OCI-LY3 (cell line): Measurements from ENCODE around the gene FN3K.
"Not testable (repeated sequence)": the region's sequence is repeated elsewhere in the genome, so short reads cannot be mapped to it uniquely, and the experiment has no call there.

ENCODE experiments used
- H2AFZ ChIP-seq: fragments of 200-600, 300-600 bp; shearing (Covaris generic); 2 replicates; pipeline ENCODE4 v1.6.0; 2014; ENCODE audit warnings: antibody characterized with exemption, low read depth, low read length
- H3K27ac ChIP-seq: fragments of 200-600, 300-600 bp; sonication (generic); 2 replicates; pipeline ENCODE4 v1.5.1; 2014; ENCODE audit warnings: mild to moderate bottlenecking, low read length, moderate library complexity, mixed read lengths
- H3K27me3 ChIP-seq: fragments of 200-600, 300-600 bp; sonication (generic); 2 replicates; pipeline ENCODE4 v1.6.1; 2014; ENCODE audit warnings: low read depth, low read length, mixed read lengths
- H3K36me3 ChIP-seq: fragments of 200-600, 300-600 bp; sonication (generic); replicated peaks from 2 replicates; pipeline ENCODE3; 2014; ENCODE audit warnings: low read depth, low read length, mixed read lengths
- H3K4me1 ChIP-seq: fragments of 300-600, 200-600 bp; sonication (generic); 2 replicates; pipeline ENCODE4 v1.6.1; 2014; ENCODE audit warnings: low read length, mixed read lengths
- H3K4me2 ChIP-seq: fragments of 200-600, 300-600 bp; sonication (generic); 2 replicates; pipeline ENCODE4 v1.6.1; 2014; ENCODE audit warnings: low read length, mixed read lengths
- H3K4me3 ChIP-seq: fragments of 300-600, 200-600 bp; sonication (generic); 2 replicates; pipeline ENCODE4 v1.5.1; 2014; ENCODE audit warnings: antibody characterized with exemption, mild to moderate bottlenecking, low read length, moderate library complexity
- H3K79me2 ChIP-seq: fragments of 300-600, 200-600 bp; shearing (Covaris generic); 2 replicates; pipeline ENCODE4 v1.6.1; 2014; ENCODE audit warnings: mild to moderate bottlenecking, low read length, mixed read lengths
- H3K9ac ChIP-seq: fragments of 300-600, 200-600 bp; shearing (Covaris generic); 2 replicates; pipeline ENCODE4 v1.6.0; 2014; ENCODE audit warnings: mild to moderate bottlenecking, low read length, moderate library complexity
- H3K9me3 ChIP-seq: fragments of 200-600, 300-600 bp; shearing (Covaris generic); 2 replicates; pipeline ENCODE4 v1.6.1; 2014; ENCODE audit warnings: low read length, mixed read lengths; ENCODE audit not compliant: insufficient read depth
- H4K20me1 ChIP-seq: fragments of 200-600, 300-600 bp; sonication (generic); 2 replicates; pipeline ENCODE4 v1.6.1; 2016; ENCODE audit warnings: low read length, mixed read lengths; ENCODE audit not compliant: insufficient read depth
- CTCF ChIP-seq: fragments of 200-600, 300-600 bp; sonication (generic); IDR thresholded peaks from 2 replicates; pipeline ENCODE4 v1.5.1; 2014; ENCODE audit warnings: antibody characterized with exemption, low read length, low read depth
- EZH2phosphoT487 ChIP-seq: fragments of 200-600 bp; shearing (Covaris generic); IDR thresholded peaks from 2 replicates; pipeline ENCODE4 v1.6.1; 2018; ENCODE audit warnings: antibody characterized with exemption, mixed run types, low read depth

Gene FN3K

GRCh38 chr17:82740906-82741759 lies 5.7 kb downstream of the FN3K start:
- Histone ChIP-seq H2AFZ (no peak overlapping the region), H3K36me3 (peaks cover 24% of the 10 kb centered on the region), H3K4me3 (no peak overlapping the region)

DNA sequence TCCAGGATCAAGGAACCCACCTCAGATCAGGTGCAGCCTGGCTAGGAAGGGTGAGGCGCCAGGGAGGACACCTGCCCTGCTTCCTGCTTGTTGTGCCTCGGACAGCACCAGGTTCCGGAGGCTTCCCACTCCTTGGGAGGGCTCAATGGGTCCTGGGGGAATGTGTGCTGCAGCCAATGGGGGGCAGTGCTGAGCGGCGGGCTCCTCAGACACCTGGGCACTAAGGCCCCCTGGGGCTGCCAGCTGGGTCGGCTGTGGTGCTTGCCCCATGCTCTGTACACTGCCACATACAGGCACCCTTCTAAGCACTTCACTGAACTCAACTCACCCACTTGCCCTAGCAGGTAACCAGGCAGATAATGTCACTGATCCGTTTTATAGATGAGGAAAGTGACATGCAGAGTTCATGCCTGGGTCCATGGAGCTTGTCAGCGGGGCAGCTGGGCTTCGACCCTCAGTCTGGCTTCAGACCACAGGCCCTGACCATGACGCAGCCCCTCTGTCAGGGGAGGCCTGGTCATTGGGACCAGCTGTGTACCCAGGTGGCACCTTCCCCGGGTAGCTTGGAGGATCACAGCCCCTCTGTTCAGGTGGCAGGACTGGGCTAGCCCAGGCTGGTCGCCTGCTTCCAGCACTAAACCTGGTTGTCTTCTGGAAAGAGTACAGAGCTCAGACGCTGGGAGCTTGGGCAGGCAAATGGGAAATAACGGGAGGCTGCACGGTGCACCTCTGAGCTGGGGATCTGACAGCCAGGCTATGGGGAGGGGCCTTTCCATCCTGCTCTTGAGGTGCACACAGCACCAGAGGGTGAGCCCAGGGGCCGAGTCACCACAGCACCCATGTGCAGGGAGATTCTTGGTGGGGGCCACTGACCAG lies 8.2 kb downstream of the FN3K start:
- Histone ChIP-seq H3K27ac (no peak overlapping the region), H3K4me2 (no peak overlapping the region), H3K9ac (no peak overlapping the region), H2AFZ (no peak overlapping the region), H3K79me2 (no peaks in the 10 kb centered on the region), H3K4me3 (no peak overlapping the region), H4K20me1 (no peaks in the 10 kb centered on the region), H3K9me3 (peaks cover 5% of the 10 kb centered on the region; the same call in 1 of the 2 replicates), H3K36me3 (peaks cover 24% of the 10 kb centered on the region), H3K27me3 (no peaks in the 10 kb centered on the region), H3K4me1 (no peaks in the 10 kb centered on the region)
- peak; percentile 20; the same call in 1 of the 2 replicates for TF ChIP-seq CTCF
- no peak for TF ChIP-seq EZH2phosphoT487

More at GRCh38 chr17:82740906-82741759, 5.7 kb downstream of the FN3K start:
- Histone ChIP-seq H3K4me1 (no peaks in the 10 kb centered on the region), H3K4me2 (no peak overlapping the region), H4K20me1 (no peaks in the 10 kb centered on the region), H3K27ac (no peak overlapping the region), H3K9me3 (peaks cover 5% of the 10 kb centered on the region; the same call in 1 of the 2 replicates), H3K27me3 (no peaks in the 10 kb centered on the region), H3K79me2 (no peaks in the 10 kb centered on the region), H3K9ac (no peak overlapping the region)
- TF ChIP-seq CTCF (no peak), EZH2phosphoT487 (no peak)

GRCh38 chr17:82744736-82745135 lies 9.3 kb downstream of the FN3K start:
- not testable (repeated sequence) for H3K9ac ChIP-seq, H3K79me2 ChIP-seq, H3K27me3 ChIP-seq, H4K20me1 ChIP-seq, H3K9me3 ChIP-seq, H3K4me2 ChIP-seq, H3K4me3 ChIP-seq, H2AFZ ChIP-seq, H3K27ac ChIP-seq, H3K4me1 ChIP-seq
- peaks cover 24% of the 10 kb centered on the region for H3K36me3 ChIP-seq

DNA sequence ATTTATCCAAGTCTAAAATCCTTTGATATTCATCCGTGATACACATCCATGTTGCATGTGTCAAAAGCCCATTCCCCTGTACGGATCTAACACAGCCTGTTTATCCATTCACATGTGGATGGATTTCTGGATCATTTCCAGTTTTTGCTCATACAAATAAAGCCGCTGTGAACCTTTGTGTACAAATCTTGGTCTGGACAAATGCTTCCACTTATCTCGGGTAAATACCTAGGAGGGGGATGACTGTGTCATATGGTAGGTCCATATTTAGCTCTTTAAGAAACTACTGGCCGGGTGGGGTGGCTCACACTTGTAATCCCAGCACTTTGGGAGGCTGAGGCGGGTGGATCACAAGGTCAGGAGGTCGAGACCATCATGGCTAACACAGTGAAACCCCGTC lies 10.1 kb downstream of the FN3K start:
- no peak for TF ChIP-seq CTCF
- no peak for TF ChIP-seq EZH2phosphoT487
- H3K79me2 ChIP-seq, result no peaks in the 10 kb centered on the region
- no peaks in the 10 kb centered on the region for H3K27me3 ChIP-seq
- peaks cover 3% of the 10 kb centered on the region; the same call in 1 of the 2 replicates for H3K9me3 ChIP-seq
- no peaks in the 10 kb centered on the region for H3K4me1 ChIP-seq
- no peak overlapping the region for H3K27ac ChIP-seq
- no peak overlapping the region for H3K4me2 ChIP-seq
- H2AFZ ChIP-seq, result no peak overlapping the region
- H3K9ac ChIP-seq, result no peak overlapping the region
- H4K20me1 ChIP-seq, result no peaks in the 10 kb centered on the region
- H3K4me3 ChIP-seq, result no peak overlapping the region
- peaks cover 17% of the 10 kb centered on the region for H3K36me3 ChIP-seq
